Measurements from ENCODE around the gene THAP4.

DNA sequence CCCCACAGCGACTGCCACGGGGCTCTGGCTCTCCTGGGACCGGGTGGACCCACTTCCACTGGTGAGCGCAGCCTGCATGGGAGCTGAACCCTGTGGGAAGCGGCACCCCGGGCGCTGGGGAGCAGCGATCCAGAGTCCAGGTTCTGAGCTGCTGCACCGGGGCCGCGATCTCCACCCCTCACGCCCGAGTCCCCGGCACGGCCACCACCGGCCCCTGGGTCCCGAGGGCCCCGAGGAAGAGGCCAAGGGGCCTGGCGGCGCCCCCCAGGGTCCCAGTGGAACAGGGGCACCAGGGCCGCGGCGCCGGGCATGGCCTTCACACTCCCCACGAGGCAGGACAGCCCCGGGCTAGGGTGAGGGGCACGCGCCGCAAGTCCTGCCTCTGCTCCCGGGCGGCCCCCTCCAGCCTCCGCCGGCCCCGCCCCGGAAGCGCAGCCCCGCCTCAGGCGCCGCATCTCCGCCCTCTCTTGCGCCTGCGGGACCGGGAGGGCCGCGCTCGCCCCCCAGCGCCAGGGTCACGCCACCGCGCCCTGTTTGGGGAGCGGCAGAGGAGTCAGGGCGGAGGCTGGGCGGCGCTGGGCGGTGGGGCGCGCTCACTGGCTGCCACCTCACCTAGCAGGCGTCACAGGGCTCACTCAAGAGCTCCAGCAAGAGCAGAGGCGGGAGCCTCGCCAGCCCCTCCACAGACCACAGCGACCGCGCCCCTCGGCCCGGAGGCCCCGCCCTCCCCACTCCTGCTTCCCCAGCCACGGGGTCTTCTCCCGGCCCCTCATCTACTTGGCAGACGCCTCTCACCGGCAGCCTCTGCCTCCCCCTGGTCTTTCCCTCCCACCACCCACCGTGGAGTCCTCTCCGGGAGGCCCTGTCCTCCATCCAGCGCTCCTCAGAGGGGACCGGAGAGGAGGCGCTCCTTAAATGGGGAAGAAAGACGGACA lies 26.8 kb downstream of the THAP4 start:
- TF ChIP-seq, protein P1, sequence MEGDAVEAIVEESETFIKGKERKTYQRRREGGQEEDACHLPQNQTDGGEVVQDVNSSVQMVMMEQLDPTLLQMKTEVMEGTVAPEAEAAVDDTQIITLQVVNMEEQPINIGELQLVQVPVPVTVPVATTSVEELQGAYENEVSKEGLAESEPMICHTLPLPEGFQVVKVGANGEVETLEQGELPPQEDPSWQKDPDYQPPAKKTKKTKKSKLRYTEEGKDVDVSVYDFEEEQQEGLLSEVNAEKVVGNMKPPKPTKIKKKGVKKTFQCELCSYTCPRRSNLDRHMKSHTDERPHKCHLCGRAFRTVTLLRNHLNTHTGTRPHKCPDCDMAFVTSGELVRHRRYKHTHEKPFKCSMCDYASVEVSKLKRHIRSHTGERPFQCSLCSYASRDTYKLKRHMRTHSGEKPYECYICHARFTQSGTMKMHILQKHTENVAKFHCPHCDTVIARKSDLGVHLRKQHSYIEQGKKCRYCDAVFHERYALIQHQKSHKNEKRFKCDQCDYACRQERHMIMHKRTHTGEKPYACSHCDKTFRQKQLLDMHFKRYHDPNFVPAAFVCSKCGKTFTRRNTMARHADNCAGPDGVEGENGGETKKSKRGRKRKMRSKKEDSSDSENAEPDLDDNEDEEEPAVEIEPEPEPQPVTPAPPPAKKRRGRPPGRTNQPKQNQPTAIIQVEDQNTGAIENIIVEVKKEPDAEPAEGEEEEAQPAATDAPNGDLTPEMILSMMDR (IDR thresholded peaks at IDR 0.05; ENCODE audit: insufficient read depth, low read length, poor library complexity, severe bottlenecking) = peak; percentile 45
- TF ChIP-seq EZH2phosphoT487 (conservative IDR thresholded peaks at IDR 0.05; ENCODE audit: low read length) = no peak

All from SU-DHL-6 (cell line).